DND-41 (cell line): Measurements from ENCODE around the gene IL17RB.

Experiments
- ATAC-seq: fragments of 200-7000 bp; cut with Tn5 transposase; 3 replicates; pipeline ENCODE4 v1.9.1; 2021; ENCODE audit warnings: low read depth; ENCODE audit not compliant: insufficient read depth
- DNase-seq: peaks from one replicate; pipeline ENCODE4 v3.0.0-alpha.2; 2020
- H2AFZ ChIP-seq: 2 replicates; pipeline ENCODE4 v1.6.0; 2012; ENCODE audit warnings: low read depth, low read length
- H3K27ac ChIP-seq: 2 replicates; pipeline ENCODE4 v1.5.1; 2012; ENCODE audit warnings: low read length, inconsistent platforms
- H3K27me3 ChIP-seq: fragments of 200-600 bp; sonication (generic); 2 replicates; pipeline ENCODE4 v1.6.0; 2012; ENCODE audit warnings: low read length, mild to moderate bottlenecking, inconsistent platforms; ENCODE audit not compliant: insufficient read depth, poor library complexity
- H3K36me3 ChIP-seq: 2 replicates; pipeline ENCODE4 v1.5.1; 2012; ENCODE audit warnings: low read length, inconsistent platforms; ENCODE audit not compliant: insufficient read depth
- H3K4me1 ChIP-seq: 2 replicates; pipeline ENCODE4 v1.5.1; 2012; ENCODE audit warnings: mild to moderate bottlenecking, low read length; ENCODE audit not compliant: insufficient read depth
- H3K4me2 ChIP-seq: 2 replicates; pipeline ENCODE4 v1.6.0; 2012; ENCODE audit warnings: mild to moderate bottlenecking, moderate library complexity, low read length, inconsistent platforms; ENCODE audit not compliant: insufficient read depth
- H3K4me3 ChIP-seq, 2 experiments: fragments of 200-600 bp in 1 of 2; shearing (Covaris generic) in 1 of 2; 2 replicates each; pipeline ENCODE4 v1.5.1; 2012 to 2016; ENCODE audit warnings: inconsistent platforms in 2 of 2, low read length in 2 of 2, mild to moderate bottlenecking in 2 of 2, low read depth in 1 of 2, moderate library complexity in 1 of 2
- H3K79me2 ChIP-seq: 2 replicates; pipeline ENCODE4 v1.6.0; 2012; ENCODE audit warnings: low read length, inconsistent platforms; ENCODE audit not compliant: insufficient read depth
- H3K9ac ChIP-seq: 2 replicates; pipeline ENCODE4 v1.6.0; 2012; ENCODE audit warnings: low read depth, mild to moderate bottlenecking, inconsistent platforms, low read length, moderate library complexity
- H3K9me3 ChIP-seq: 2 replicates; pipeline ENCODE4 v1.5.1; 2012; ENCODE audit warnings: low read length, moderate library complexity, mild to moderate bottlenecking, inconsistent platforms; ENCODE audit not compliant: insufficient read depth, severe bottlenecking
- H4K20me1 ChIP-seq: 2 replicates; pipeline ENCODE4 v1.6.0; 2012; ENCODE audit warnings: low read length; ENCODE audit not compliant: insufficient read depth
- EZH2 ChIP-seq: IDR thresholded peaks from 3 replicates; pipeline ENCODE4 v1.6.1; 2012; ENCODE audit warnings: borderline replicate concordance, low read depth, mild to moderate bottlenecking, moderate library complexity, low read length, inconsistent platforms; ENCODE audit not compliant: severe bottlenecking
- TF ChIP-seq, protein P1 (sequence below): IDR thresholded peaks from 2 replicates; pipeline ENCODE4 v1.5.1; 2012; ENCODE audit warnings: borderline replicate concordance, low read length, moderate library complexity, mild to moderate bottlenecking; ENCODE audit not compliant: poor library complexity, severe bottlenecking; ENCODE audit errors: extremely low read depth

IL17RB gene

GRCh38 chr3:53808496-53808895 lies 37.9 kb upstream of the IL17RB start:
- no peaks in the 10 kb centered on the region for H3K27me3 ChIP-seq
- TF ChIP-seq EZH2, result no peak
- TF ChIP-seq, protein P1, sequence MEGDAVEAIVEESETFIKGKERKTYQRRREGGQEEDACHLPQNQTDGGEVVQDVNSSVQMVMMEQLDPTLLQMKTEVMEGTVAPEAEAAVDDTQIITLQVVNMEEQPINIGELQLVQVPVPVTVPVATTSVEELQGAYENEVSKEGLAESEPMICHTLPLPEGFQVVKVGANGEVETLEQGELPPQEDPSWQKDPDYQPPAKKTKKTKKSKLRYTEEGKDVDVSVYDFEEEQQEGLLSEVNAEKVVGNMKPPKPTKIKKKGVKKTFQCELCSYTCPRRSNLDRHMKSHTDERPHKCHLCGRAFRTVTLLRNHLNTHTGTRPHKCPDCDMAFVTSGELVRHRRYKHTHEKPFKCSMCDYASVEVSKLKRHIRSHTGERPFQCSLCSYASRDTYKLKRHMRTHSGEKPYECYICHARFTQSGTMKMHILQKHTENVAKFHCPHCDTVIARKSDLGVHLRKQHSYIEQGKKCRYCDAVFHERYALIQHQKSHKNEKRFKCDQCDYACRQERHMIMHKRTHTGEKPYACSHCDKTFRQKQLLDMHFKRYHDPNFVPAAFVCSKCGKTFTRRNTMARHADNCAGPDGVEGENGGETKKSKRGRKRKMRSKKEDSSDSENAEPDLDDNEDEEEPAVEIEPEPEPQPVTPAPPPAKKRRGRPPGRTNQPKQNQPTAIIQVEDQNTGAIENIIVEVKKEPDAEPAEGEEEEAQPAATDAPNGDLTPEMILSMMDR, result no peak
- no peak overlapping the region for H3K27ac ChIP-seq
- no peak overlapping the region for H3K9ac ChIP-seq
- no peak overlapping the region for H3K4me3 ChIP-seq
- H2AFZ ChIP-seq, result no peak overlapping the region
- no peaks in the 10 kb centered on the region for H3K9me3 ChIP-seq
- no peak overlapping the region for H3K4me2 ChIP-seq
- peaks cover 3% of the 10 kb centered on the region for H4K20me1 ChIP-seq
- ATAC-seq (no peak), DNase-seq (no peak)
- H3K4me1 ChIP-seq, result no peaks in the 10 kb centered on the region
- H3K36me3 ChIP-seq, result no peaks in the 10 kb centered on the region
- H3K79me2 ChIP-seq, result no peaks in the 10 kb centered on the region

DNA sequence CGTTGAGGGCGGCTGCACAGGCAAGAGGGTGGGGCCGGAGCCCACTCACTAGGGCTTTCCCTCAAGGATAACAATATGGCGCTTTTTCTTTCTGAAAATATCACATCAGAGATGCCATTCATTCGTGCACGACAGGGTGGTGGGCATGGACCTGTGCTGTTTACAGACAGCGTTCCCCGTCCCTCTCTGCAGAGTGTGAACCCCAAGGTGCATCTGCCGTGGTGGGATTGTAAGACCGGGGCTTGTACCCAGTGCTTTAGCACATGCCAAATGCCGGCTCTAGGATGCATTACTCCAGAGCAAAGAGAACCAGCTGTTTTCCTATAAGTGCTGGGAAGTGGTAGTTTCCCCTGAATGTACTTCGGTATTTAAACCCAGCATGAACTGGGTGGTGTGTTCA lies 37.1 kb upstream of the IL17RB start:
- ATAC-seq, result no peak
- no peak overlapping the region for H3K4me3 ChIP-seq
- H2AFZ ChIP-seq, result no peak overlapping the region
- no peak overlapping the region for H3K4me2 ChIP-seq
- H4K20me1 ChIP-seq, result peaks cover 3% of the 10 kb centered on the region
- no peaks in the 10 kb centered on the region for H3K79me2 ChIP-seq
- H3K9me3 ChIP-seq, result no peaks in the 10 kb centered on the region
- no peaks in the 10 kb centered on the region for H3K27me3 ChIP-seq
- H3K4me1 ChIP-seq, result no peaks in the 10 kb centered on the region
- H3K27ac ChIP-seq, result no peak overlapping the region
- no peak overlapping the region for H3K9ac ChIP-seq
- H3K36me3 ChIP-seq, result no peaks in the 10 kb centered on the region
- no peak for DNase-seq
- TF ChIP-seq EZH2, result no peak
- TF ChIP-seq, protein P1, result no peak

DNA sequence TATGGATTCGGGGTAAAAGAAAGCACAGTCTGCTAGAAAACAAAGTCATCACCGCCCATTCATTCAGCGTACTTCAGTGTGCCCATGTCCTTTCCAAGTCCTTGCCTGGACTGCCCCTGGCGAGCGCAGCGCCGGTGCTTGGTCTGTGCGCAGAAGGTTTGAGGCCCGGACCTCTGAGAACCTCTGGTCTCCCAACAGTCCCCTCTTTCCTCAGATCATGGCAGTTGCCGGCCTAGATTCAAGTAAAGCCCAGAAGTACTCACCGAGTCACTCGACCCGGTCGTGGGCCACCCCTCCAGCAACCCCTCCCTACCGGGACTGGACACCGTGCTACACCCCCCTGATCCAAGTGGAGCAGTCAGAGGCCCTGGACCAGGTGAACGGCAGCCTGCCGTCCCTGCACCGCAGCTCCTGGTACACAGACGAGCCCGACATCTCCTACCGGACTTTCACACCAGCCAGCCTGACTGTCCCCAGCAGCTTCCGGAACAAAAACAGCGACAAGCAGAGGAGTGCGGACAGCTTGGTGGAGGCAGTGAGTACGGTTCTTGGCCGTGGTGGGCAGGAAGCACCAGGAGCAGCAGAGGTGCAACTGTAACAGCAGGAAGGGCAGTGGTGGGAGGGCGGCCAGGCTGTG lies 36.5 kb upstream of the IL17RB start:
- ATAC-seq (no peak), DNase-seq (no peak)
- Histone ChIP-seq H2AFZ (no peak overlapping the region), H3K79me2 (no peaks in the 10 kb centered on the region), H3K4me2 (no peak overlapping the region), H3K4me3 (no peak overlapping the region), H3K9me3 (no peaks in the 10 kb centered on the region), H3K36me3 (no peaks in the 10 kb centered on the region), H3K27ac (no peak overlapping the region), H3K27me3 (no peaks in the 10 kb centered on the region), H3K4me1 (no peaks in the 10 kb centered on the region), H3K9ac (no peak overlapping the region), H4K20me1 (peaks cover 3% of the 10 kb centered on the region)
- TF ChIP-seq, protein P1, result no peak
- no peak for TF ChIP-seq EZH2
